CD14-positive monocyte (primary cell): ENCODE results near the gene HK2. TPM values are rescaled to one million over a fixed set of nuclear protein-coding genes. Genes with fewer than 3 reads are reported as not detected.

Source experiments
- DNase-seq, 3 donors: peaks; one replicate each; pipeline ENCODE4 v3.0.0-alpha.2; 2011 to 2022
- H2AFZ ChIP-seq: 2 replicates; pipeline ENCODE4 v1.6.0; 2012; ENCODE audit warnings: mild to moderate bottlenecking, low read depth, low read length, inconsistent platforms; ENCODE audit not compliant: insufficient read depth, poor library complexity, severe bottlenecking
- H3K27ac ChIP-seq, 2 donors: 1 replicate in 1 of 2; 2 replicates in 1 of 2; pipeline ENCODE4 v1.5.1; 2012 to 2013; ENCODE audit warnings: low read length in 2 of 2, control low read depth in 1 of 2, inconsistent platforms in 1 of 2, low read depth in 1 of 2, mild to moderate bottlenecking in 1 of 2
- H3K27me3 ChIP-seq, 2 donors: one replicate each; pipeline versions ENCODE4 v1.6.0 to v1.6.1; 2011 to 2013; ENCODE audit warnings: low read length in 2 of 2; ENCODE audit not compliant: control insufficient read depth in 2 of 2, insufficient read depth in 2 of 2
- H3K36me3 ChIP-seq, 2 donors: replicated peaks in 1 of 2; 1 replicate in 1 of 2; 2 replicates in 1 of 2; pipeline versions ENCODE4 v1.5.1 to v1.6.1; 2012 to 2013; ENCODE audit warnings: low read length in 2 of 2, control low read depth in 1 of 2, inconsistent platforms in 1 of 2, mild to moderate bottlenecking in 1 of 2; ENCODE audit not compliant: insufficient read depth in 2 of 2, control insufficient read depth in 1 of 2
- H3K4me1 ChIP-seq, 2 donors: 1 replicate in 1 of 2; 2 replicates in 1 of 2; pipeline versions ENCODE4 v1.5.1 to v1.6.1; 2012 to 2013; ENCODE audit warnings: low read length in 2 of 2, control low read depth in 1 of 2, inconsistent platforms in 1 of 2, mild to moderate bottlenecking in 1 of 2, moderate library complexity in 1 of 2; ENCODE audit not compliant: insufficient read depth in 2 of 2, control insufficient read depth in 1 of 2
- H3K4me2 ChIP-seq: replicated peaks from 2 replicates; pipeline ENCODE3; 2012; ENCODE audit warnings: low read length, moderate library complexity, mild to moderate bottlenecking; ENCODE audit not compliant: poor library complexity, severe bottlenecking; ENCODE audit errors: extremely low read depth
- H3K4me3 ChIP-seq, 3 experiments: fragments of 200-600 bp in 1 of 3; sonication (generic) in 1 of 3; replicated peaks in 1 of 3; 1 replicate in 2 of 3; 2 replicates in 1 of 3; pipeline ENCODE4 v1.5.1; 2011 to 2013; ENCODE audit warnings: low read length in 3 of 3, mild to moderate bottlenecking in 3 of 3, control low read depth in 2 of 3, low read depth in 2 of 3, inconsistent platforms in 1 of 3, moderate library complexity in 1 of 3
- H3K79me2 ChIP-seq: 2 replicates; pipeline ENCODE4 v1.6.0; 2012; ENCODE audit warnings: mild to moderate bottlenecking, control low read depth, inconsistent platforms, low read length, moderate library complexity; ENCODE audit not compliant: insufficient read depth
- H3K9ac ChIP-seq: 2 replicates; pipeline ENCODE4 v1.6.0; 2017; ENCODE audit warnings: low read length, mild to moderate bottlenecking; ENCODE audit not compliant: insufficient read depth, poor library complexity, severe bottlenecking
- H3K9me3 ChIP-seq, 2 donors: replicated peaks in 1 of 2; 1 replicate in 1 of 2; 2 replicates in 1 of 2; pipeline versions ENCODE4 v1.5.1 to v1.6.1; 2012 to 2013; ENCODE audit warnings: low read length in 2 of 2, control low read depth in 1 of 2; ENCODE audit not compliant: control insufficient read depth in 1 of 2, insufficient read depth in 1 of 2
- H4K20me1 ChIP-seq: 2 replicates; pipeline ENCODE4 v1.6.0; 2012; ENCODE audit warnings: mild to moderate bottlenecking, low read length, control low read depth, moderate library complexity; ENCODE audit not compliant: insufficient read depth
- H3K27ac Mint-ChIP-seq, 7 donors: one replicate each; pipeline ENCODE4 v1.8.0; 2020; ENCODE audit warnings: mild to moderate bottlenecking in 7 of 7, mixed read lengths in 7 of 7, moderate library complexity in 6 of 7, inconsistent platforms in 2 of 7
- H3K27me3 Mint-ChIP-seq, 3 donors: one replicate each; pipeline ENCODE4 v1.8.0; 2021 to 2022; ENCODE audit warnings: low read depth in 3 of 3, mild to moderate bottlenecking in 3 of 3, mixed read lengths in 3 of 3, moderate library complexity in 3 of 3, inconsistent platforms in 1 of 3
- H3K36me3 Mint-ChIP-seq, 2 donors: one replicate each; pipeline ENCODE4 v1.8.0; 2020; ENCODE audit warnings: mixed read lengths in 2 of 2, inconsistent platforms in 1 of 2, mild to moderate bottlenecking in 1 of 2
- H3K4me1 Mint-ChIP-seq: one replicate; pipeline ENCODE4 v1.8.0; 2020; ENCODE audit warnings: mild to moderate bottlenecking, mixed read lengths
- H3K4me3 Mint-ChIP-seq, 2 donors: one replicate each; pipeline ENCODE4 v1.8.0; 2020; ENCODE audit warnings: mild to moderate bottlenecking in 2 of 2, mixed read lengths in 2 of 2, moderate library complexity in 1 of 2
- H3K9me3 Mint-ChIP-seq, 7 donors: one replicate each; pipeline ENCODE4 v1.8.0; 2020 to 2022; ENCODE audit warnings: mixed read lengths in 7 of 7, mild to moderate bottlenecking in 6 of 7, moderate library complexity in 6 of 7, inconsistent platforms in 2 of 7
- CTCF ChIP-seq: fragments of 200-600 bp; IDR thresholded peaks from one replicate; pipeline ENCODE4 v1.8.0; 2022; ENCODE audit warnings: antibody characterized with exemption, mild to moderate bottlenecking
- WGBS: methylation state at CpG from one replicate; pipeline ENCODE4 v1.1.5; 2013; ENCODE audit warnings: missing lambda C conversion rate; ENCODE audit not compliant: insufficient coverage; 5-methylcytosine and 5-hydroxymethylcytosine counted together
- intact Hi-C, 2 donors: fragments of 100-400 bp; cut with micrococcal nuclease; formaldehyde crosslinking; loops; one replicate each; pipeline versions ENCODE4 v1.15.0 to v1.15.1; 2023
- polyA plus RNA-seq, 3 donors: library from polyadenylated mRNA; depleted of rRNA in 1 of 3; unstranded in 2 of 3; stranded (reverse) in 1 of 3; fragments of 300-500 nt in 2 of 3; fragments of >200 nt in 1 of 3; fragmentation: Illumina TruSeq in 2 of 3; gene quantifications; 1 replicate in 2 of 3; 2 replicates in 1 of 3; pipeline ENCODE4 v1.2.3, GENCODE V29; 2012 to 2021

The HK2 gene
- polyA plus RNA-seq, 3 donors, result 20.3 to 46.7 (median 29.8) TPM

- DNase-seq, result no peak
- Histone ChIP-seq H3K9ac (no peak overlapping the region), H3K4me1 (no peaks in the 10 kb centered on the region), H3K36me3 (no peaks in the 10 kb centered on the region), H2AFZ (no peak overlapping the region), H3K9me3 (no peaks in the 10 kb centered on the region), H3K4me3 (no peak overlapping the region), H3K27me3 (peaks cover 0 to 4% of the 10 kb centered on the region in 2 donors), H3K27ac (no peak overlapping the region), H4K20me1 (no peaks in the 10 kb centered on the region), H3K79me2 (no peaks in the 10 kb centered on the region), H3K4me2 (no peak overlapping the region)
- Mint-ChIP-seq H3K4me3 (no peak overlapping the region), H3K36me3 (peaks cover 0 to 36% of the 10 kb centered on the region in 2 donors), H3K9me3 (peaks cover 0 to 6% (median 0%) of the 10 kb centered on the region in 7 donors), H3K4me1 (peaks cover 7% of the 10 kb centered on the region), H3K27ac (no peak overlapping the region), H3K27me3 (peaks cover 0 to 10% (median 0%) of the 10 kb centered on the region in 3 donors)
- TF ChIP-seq CTCF, result no peak
- WGBS, result 100% methylated on average over 1 of the region's 6 CpGs
- intact Hi-C loops, result no loop called here
Measured at GRCh38 chr2:74937221-74937880, 103.4 kb downstream of the HK2 start.

- H3K36me3 Mint-ChIP-seq, result peaks cover 0 to 27% of the 10 kb centered on the region in 2 donors
- H3K4me1 ChIP-seq, result no peaks in the 10 kb centered on the region
- no peak overlapping the region for H3K4me3 ChIP-seq
- no peaks in the 10 kb centered on the region for H3K36me3 ChIP-seq
- no peak overlapping the region for H2AFZ ChIP-seq
- no peak overlapping the region for H3K27ac Mint-ChIP-seq
- H3K9me3 Mint-ChIP-seq, result peaks cover 0 to 6% (median 0%) of the 10 kb centered on the region in 7 donors
- H3K9me3 ChIP-seq, result no peaks in the 10 kb centered on the region
- peaks cover 7% of the 10 kb centered on the region for H3K4me1 Mint-ChIP-seq
- no peak for TF ChIP-seq CTCF
- H3K79me2 ChIP-seq, result no peaks in the 10 kb centered on the region
- DNase-seq, result no peak
- H4K20me1 ChIP-seq, result no peaks in the 10 kb centered on the region
- H3K4me2 ChIP-seq, result no peak overlapping the region
- H3K27me3 Mint-ChIP-seq, result peaks cover 0 to 10% (median 0%) of the 10 kb centered on the region in 3 donors
- H3K27me3 ChIP-seq, result peaks cover 0 to 4% of the 10 kb centered on the region in 2 donors
- no peak overlapping the region for H3K4me3 Mint-ChIP-seq
- intact Hi-C loops, result no loop called here
- no peak overlapping the region for H3K9ac ChIP-seq
- no peak overlapping the region for H3K27ac ChIP-seq
- 100% methylated on average over 3 of the region's 4 CpGs for WGBS
Measured at GRCh38 chr2:74938264-74938663, 104.3 kb downstream of the HK2 start.
